NCI-H774 (cell line): ENCODE measurements around the gene ANKRD1.

Experiments
- DNase-seq: peaks from one replicate; lab custom pipeline; 2025; lab: John Stamatoyannopoulos, UW

Gene ANKRD1

GRCh38 chr10:90935581-90936275 lies 14.8 kb upstream of the ANKRD1 start:
- no peak for DNase-seq

DNA sequence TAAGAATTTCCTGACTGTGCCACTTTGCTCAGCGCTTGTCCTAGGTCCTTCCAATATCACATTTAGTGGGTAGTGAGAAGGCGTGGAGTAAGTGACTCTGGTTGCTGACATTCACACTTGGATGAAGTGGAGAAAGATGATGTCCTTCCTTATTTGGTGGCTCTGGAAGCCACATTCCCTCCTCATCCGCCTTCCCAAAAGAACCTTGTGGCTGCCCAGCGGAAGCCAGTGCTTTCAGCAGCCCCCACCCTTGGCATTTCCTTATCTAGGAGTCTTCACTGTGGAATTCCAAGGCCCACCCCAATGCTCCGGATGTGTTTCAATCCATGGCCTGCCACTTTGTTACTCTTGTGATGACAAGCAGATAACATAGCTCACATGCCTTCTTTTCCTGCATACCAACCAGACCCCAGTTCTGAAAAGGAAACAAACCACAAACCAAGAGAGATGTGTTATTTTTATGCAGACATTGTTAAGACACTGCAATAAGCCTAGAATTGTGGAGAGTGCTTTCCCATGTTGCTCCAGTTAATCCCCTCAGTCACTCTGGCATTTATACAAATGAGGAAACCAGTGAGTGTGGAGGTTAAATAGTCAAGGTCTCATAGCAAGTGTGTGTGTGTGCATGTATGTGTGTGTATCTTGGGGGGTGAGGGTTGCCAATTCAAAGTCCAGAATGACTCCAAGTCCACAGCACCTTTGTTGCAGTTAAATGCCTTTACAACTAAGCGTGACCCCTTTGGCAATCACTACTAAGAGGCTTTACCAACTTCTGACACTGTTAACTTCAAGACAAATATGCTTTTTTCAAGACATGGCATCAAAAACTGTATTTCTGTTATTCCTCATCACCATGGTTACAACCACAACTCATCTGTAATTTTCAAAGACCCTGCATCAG lies 10.3 kb upstream of the ANKRD1 start:
- no peak for DNase-seq

DNA sequence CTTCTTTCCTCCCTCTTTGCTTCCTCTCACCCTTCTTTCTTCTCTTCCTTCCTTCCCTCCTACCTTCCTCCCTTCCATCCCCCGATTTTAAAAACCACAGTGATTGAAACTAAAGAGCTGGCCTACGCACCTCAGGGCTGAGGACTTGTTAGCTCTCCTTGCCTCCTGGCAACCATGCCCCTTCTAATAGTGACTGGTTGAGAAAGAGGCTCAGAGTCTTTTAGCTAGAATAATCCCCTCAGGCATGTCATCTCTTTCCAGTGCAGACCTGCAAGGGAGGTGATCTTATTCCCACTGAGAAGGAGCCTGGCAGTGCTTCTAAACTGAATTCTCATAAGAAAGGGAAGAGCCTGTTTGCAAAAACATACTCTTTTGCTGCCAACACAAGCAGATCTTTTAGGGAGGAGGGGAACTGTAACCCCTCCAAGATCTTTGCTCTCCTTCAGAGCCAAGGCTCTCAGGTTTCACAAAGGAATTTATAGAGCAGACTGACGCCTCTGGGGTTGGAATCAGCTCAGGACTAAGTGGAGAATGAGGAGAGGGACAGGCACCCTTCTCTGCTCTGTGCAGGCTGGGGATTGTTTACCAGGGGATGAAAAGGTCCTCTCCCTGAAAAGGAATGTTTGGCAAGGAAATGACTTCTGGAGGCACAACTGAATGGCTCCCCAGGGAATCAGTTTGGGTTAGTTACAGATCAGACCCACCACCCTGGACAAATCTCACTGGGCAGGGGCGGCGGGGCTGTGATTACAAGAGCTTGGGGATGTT lies 9.4 kb upstream of the ANKRD1 start:
- DNase-seq, result no peak

GRCh38 chr10:90929179-90929578 lies 8.3 kb upstream of the ANKRD1 start:
- DNase-seq, result no peak

- DNase-seq, result no peak
Measured at GRCh38 chr10:90927293-90927692, 6.4 kb upstream of the ANKRD1 start.

GRCh38 chr10:90925079-90926029 lies 4.5 kb upstream of the ANKRD1 start:
- no peak for DNase-seq

GRCh38 chr10:90924552-90924951 lies 3.7 kb upstream of the ANKRD1 start:
- no peak for DNase-seq

DNA sequence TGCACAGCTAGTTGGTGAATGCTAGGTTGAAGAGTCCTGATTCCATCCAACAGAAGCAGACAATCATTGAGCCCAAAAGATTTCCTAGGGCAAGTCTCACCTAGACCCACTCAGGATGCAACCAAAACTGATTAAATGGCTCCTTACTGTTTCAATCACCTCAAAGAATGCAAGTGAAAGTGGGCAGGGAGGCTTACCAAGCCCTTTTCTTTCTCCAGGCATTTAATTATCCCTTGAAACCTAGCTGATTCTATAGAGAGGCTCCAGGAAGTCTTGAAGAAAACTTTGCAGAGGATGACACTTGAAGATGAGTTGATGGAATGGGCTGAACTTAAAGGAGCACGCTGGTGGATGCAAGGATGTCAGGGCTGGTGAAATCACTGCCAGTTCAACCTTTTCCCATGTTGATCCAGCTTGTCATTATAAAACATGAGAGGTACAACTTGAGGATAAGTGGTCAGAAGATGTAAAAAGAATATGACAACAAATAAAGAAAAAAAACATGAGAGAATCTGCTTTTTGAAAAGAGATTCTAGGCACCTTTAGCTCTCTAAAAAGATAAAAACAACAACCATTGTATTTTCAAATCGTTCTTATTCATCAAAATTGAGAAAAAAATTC lies 2.3 kb upstream of the ANKRD1 start:
- no peak for DNase-seq

GRCh38 chr10:90921906-90922305 lies 1.0 kb upstream of the ANKRD1 start:
- DNase-seq, result no peak

- no peak for DNase-seq
Measured at GRCh38 chr10:90919683-90920574, 958 bp downstream of the ANKRD1 start.

- DNase-seq, result no peak
Measured at GRCh38 chr10:90917968-90918318, 2.9 kb downstream of the ANKRD1 start.

DNA sequence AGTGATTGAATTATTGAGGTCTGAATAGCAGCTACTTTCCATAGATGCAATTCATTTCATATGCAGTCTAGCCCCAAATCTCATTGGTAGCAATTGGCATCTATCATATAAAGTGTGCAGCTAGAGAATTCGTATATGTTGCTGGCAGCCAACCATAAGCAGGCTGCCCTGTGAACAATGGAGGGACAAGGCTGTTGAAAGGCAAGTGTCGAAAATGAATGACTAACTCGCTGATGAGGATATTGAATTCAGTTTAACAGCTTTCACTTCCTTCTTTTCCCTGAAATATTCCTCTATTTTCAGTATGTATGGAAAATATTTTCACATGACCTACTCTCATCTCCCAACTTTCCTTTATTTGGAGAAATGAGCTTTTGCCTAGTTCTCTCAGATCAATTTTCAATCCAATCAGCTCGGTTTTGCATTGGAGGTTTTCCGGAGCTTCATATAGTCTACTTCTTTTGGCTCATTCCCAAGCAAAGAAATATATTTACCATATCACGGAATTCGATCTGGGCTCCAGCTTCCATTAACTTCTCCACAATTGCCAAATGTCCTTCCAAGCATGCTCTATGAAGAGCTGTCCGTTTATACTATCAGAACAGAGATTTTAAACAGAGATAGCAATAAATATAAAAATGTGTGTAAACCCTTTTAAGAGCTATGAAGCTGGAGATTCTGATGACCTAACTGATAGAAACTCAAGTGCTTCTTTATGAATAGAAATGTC lies 3.5 kb downstream of the ANKRD1 start:
- no peak for DNase-seq

DNA sequence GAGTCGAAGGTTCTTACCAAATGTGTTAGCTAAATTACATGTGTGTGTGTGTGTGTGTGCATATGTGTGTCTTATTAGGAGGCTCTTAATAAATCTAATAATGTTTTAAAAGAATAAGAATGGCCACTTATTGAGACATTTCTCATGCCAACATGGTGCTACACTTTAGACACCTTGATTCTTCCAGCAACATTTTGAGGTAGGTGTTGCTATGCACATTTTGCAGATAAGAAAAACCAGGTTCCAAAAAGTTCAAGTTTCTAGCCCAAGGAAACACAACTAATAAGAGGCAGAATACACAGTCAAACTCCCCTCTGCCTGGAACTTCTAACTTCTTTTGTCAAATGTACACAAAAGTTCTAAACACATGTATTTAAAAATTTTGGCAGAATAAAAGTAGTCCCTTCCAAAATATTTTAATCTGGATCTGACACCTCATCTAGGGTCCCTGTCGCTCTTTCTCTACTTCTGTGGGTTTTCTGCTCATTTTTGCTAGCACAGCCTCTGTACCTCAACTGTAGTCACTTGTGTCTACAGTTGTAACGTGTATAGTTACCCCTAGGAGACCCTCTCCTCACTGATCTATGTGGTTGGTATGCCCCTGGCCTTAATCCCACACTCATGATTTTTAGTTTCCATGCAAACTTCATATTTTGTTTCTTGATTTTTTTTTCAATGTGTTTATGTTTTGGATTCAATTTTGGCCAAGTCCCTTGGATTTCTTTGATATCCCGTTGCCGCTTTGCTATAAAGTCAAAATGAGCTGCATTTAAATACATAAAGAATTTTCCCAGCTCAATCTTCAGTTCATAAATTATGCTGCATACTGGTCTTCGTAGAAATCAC lies 4.3 kb downstream of the ANKRD1 start:
- no peak for DNase-seq

GRCh38 chr10:90915766-90916075 lies 5.2 kb downstream of the ANKRD1 start:
- DNase-seq, result no peak

DNA sequence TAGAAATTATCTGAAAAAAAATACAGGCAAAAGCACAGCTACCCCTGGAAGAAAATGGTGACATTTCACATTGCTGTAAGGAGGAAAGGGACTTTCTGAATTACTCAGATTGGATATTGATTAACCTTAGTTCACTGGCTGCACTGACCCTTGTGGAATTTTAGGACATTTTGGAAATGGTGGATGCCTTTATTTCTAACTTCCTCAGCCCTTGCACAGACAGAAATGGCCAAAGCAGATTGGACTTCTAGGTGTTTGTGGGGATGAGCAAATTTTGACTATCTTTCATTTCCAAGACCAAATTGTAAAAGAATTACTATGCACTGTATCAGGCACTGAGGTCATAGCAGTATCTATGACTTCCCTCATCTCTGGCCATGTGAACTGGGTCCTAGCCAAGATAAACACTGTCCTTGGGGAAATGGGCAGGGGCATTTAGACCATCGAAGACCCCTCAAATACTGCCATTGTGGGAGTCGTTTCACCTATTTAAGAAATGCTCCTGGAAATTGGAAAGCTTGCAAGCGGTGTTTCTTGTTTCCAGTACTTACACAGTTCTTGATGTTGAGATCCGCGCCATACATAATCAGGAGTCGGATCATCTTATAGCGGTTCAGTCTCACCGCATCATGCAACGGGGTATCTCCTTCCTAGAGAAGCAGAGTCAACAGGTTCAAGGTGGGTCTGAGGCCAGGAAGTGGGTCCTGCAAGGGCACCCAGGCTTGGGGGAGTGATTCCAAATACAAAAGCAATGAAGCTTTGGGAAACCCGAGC lies 5.7 kb downstream of the ANKRD1 start:
- DNase-seq, result no peak

GRCh38 chr10:90913774-90914420 lies 7.0 kb downstream of the ANKRD1 start:
- DNase-seq, result no peak

GRCh38 chr10:90912854-90913479 lies 7.9 kb downstream of the ANKRD1 start:
- DNase-seq, result no peak
